AG08395 (cell line): ENCODE data around the gene WNT11.
A peak's percentile ranks its signal among the peaks of the same experiment; 100 is the strongest.
"Not testable (repeated sequence)": the region's sequence is repeated elsewhere in the genome, so short reads cannot be mapped to it uniquely, and the experiment has no call there.

Experiments used
- DNase-seq: peaks from one replicate; pipeline ENCODE4 v3.0.0; 2012; ENCODE audit warnings: mixed read lengths, low spot score

Gene WNT11

GRCh38 chr11:76201672-76202412 is 4.5 kb downstream of the WNT11 start:
- no peak for DNase-seq

GRCh38 chr11:76201056-76201455 is 5.2 kb downstream of the WNT11 start:
- DNase-seq: no peak

GRCh38 chr11:76200006-76200940 is 6.0 kb downstream of the WNT11 start:
- DNase-seq: no peak

- DNase-seq: not testable (repeated sequence)
Observed at GRCh38 chr11:76198691-76199090, 7.6 kb downstream of the WNT11 start.

DNA sequence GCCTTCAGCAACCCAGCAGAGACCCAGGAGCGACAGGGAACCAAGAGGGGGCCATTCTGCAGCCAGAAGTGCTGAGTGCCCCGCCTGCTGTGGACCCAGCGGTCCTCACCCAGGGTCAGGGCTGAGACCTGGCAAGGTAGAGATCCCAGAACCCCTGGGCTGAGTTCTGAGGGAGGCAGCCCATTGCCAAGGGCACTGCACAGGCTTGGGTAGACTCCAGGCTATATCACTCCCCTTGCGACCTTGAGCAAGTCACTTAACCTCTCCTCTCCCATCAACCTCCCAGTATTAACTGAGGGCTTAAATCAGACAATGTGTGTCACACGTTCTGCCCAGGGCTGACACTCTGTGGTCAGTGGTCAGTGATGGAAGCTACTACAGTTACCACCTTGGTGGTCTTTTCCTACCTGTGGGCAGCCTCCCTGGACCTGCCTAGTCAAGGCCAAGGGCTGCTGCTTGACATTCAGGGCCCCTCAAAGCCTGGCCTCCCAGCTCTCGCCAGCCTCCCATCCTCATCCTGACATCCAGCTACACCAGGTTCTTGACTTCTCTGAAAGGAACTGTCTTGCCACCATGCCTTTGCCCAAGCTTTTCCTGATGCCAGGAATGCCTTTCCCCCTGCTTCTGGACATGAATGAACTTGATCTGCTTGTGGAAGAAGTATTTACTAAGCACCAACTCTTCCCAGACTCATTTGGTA is 8.2 kb downstream of the WNT11 start:
- DNase-seq: no peak

GRCh38 chr11:76197332-76197731 is 9.0 kb downstream of the WNT11 start:
- no peak for DNase-seq

GRCh38 chr11:76196849-76197248 is 9.5 kb downstream of the WNT11 start:
- no peak for DNase-seq

GRCh38 chr11:76194872-76195668 is 11.2 kb downstream of the WNT11 start:
- peak; percentile 43 for DNase-seq

GRCh38 chr11:76193219-76193618 is 13.1 kb downstream of the WNT11 start:
- no peak for DNase-seq

- DNase-seq: no peak
Observed at GRCh38 chr11:76190376-76190775, 15.9 kb downstream of the WNT11 start.

DNA sequence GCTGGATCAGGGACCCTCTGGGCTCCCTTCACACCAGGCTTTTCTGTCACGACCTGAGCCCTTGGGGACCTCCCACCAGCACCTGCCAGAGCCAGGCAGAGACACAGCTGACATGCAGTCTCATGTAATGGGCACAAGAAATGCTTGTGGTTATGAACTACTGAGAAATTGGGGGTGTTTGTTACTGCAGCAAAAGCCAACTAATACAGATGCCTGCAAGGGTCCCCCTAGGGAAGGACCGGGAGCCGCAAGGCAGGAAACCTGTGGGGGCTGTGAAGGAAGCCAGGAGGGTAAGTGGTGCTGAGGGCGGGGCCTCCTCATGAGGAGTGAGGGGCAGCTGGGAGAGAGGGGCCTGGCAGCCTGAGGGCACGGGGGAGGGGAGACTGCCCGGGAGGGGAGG is 16.6 kb downstream of the WNT11 start:
- DNase-seq: no peak

DNA sequence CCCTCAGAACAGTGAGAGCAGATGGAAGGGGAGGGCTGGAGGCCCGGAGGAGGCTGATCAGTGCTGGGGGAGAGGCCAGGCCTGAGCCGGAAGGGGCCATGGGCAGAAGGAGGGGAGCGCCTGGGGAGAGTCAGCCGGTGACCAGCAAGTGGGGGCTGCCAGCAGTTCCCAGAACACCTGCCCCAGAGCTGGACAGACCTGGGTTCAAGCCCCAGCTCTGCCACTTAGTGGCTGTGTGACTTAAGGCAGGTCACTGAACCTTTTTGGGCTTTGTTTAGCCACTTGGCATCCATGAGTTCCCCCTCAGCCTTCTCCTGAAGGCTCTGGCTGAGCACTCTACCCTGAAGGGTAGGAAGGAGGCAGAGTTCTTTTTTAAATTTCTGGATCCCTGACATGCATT is 17.4 kb downstream of the WNT11 start:
- DNase-seq: no peak

DNA sequence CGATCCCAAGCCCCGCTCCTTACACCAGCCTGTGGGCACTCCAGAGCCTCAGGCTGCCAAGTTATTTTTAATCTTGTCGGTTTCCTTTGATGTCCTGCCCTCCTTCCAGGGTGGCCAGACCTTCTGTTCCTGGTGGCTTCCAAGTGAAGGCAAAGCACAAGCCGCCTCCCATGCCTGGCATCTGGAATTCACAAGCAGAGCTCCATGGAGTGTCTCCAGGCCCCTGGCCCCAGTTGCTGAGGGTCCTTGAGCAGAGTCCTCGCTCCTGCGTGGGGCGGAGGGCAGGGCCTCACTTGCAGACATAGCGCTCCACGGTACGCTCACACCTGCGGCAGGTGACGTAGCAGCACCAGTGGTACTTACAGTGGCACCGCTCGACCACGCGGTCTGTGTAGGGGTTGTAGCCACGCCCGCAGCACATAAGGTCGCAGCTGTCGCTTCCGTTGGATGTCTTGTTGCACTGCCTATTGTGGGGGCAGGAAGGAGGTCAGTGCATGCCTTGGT is 19.5 kb downstream of the WNT11 start:
- no peak for DNase-seq

DNA sequence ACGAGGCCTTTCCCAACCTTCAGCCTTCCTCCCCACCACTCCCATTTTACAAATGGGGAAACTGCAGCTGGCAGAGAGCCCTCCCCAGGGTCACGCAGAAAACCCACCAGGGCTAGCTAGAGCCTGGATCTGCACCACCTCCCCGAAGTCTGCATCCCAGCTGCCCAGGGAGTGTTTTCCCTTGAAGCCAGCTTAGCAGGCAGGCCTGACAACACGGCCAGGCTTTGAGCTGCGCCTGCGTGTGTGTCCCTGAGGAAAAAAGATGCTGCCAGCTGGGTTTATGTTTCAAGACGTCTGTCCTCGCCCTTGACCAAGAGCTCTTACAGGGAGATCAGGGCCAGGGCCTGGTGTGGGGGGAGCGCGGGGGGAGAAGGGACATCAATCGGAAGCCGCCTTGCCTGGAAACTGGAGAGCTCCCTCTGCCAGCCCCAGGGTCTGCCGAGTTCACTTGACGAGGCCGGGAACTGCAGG is 20.3 kb downstream of the WNT11 start:
- DNase-seq: peak; percentile 40

DNA sequence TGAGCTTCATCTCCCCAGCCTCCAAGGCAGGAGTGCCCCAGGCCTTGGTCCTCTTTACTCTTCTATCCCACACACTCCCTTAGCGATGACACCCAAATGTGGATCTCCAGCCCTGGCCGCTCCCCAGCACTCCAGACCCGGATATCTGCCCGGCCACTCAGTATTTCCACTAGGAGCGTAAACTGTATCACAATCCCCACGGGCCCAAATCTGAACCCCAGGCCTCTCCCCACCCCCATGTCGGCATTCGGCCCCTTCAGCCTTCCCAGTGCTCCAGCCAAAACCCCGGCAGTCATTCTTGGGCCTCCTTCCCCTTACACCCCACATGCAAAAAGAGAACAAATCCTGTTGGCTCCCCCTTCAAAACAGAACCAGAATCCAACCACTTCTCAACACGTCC is 20.8 kb downstream of the WNT11 start:
- DNase-seq: no peak

- no peak for DNase-seq
Observed at GRCh38 chr11:76184551-76184993, 21.7 kb downstream of the WNT11 start.

DNA sequence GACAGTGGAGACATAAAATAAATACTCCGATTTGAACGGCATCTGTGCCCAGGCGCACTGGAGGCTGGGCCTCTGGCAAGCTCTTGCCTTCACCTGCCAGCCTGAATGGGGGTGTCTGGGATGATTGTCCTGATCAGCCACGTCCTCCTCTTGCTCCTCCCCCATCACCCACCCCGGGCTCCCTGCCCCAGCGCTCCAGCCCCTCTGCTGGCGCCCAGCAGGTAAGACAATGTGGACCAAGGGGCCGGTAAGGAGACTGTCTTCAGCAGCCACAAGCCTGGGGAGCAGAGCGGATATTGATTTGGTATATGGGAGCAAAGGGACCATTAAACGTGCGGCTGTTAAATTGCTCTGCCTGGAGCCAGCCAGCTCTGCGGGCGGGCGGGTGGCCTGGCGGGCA is 24.9 kb downstream of the WNT11 start:
- no peak for DNase-seq

- no peak for DNase-seq
Observed at GRCh38 chr11:76179147-76179546, 27.2 kb downstream of the WNT11 start.

- no peak for DNase-seq
Observed at GRCh38 chr11:76177250-76177686, 29.0 kb downstream of the WNT11 start.

GRCh38 chr11:76176463-76176862 is 29.8 kb downstream of the WNT11 start:
- DNase-seq: no peak

- no peak for DNase-seq
Observed at GRCh38 chr11:76175783-76176182, 30.5 kb downstream of the WNT11 start.
